Stimulated activated CD4-positive, alpha-beta T cell treated with anti-CD3 and anti-CD28 coated beads, Interleukin-15, amount 100 ng/mL, for 24 hours (primary cell): ENCODE results near the gene AOC2.
"Not testable (repeated sequence)": the region's sequence is repeated elsewhere in the genome, so short reads cannot be mapped to it uniquely, and the experiment has no call there.

Experiments
- DNase-seq: peaks from one replicate; pipeline ENCODE4 v3.0.0-alpha.2; 2020

Gene AOC2

GRCh38 chr17:42855048-42855596 lies 10.7 kb downstream of the AOC2 start:
- no peak for DNase-seq

GRCh38 chr17:42856093-42856492 lies 11.7 kb downstream of the AOC2 start:
- not testable (repeated sequence) for DNase-seq

- not testable (repeated sequence) for DNase-seq
These were observed 12.1 kb downstream of the AOC2 start for GRCh38 chr17:42856516-42856915.

- DNase-seq, result no peak
These were observed 13.0 kb downstream of the AOC2 start for GRCh38 chr17:42857389-42857788.

- no peak for DNase-seq
These were observed 21.3 kb downstream of the AOC2 start for GRCh38 chr17:42865638-42866094.

- DNase-seq, result no peak
These were observed 21.8 kb downstream of the AOC2 start for GRCh38 chr17:42866216-42866615.

GRCh38 chr17:42866631-42867575 lies 22.5 kb downstream of the AOC2 start:
- DNase-seq, result no peak

GRCh38 chr17:42867694-42868261 lies 23.4 kb downstream of the AOC2 start:
- DNase-seq, result not testable (repeated sequence)

- no peak for DNase-seq
These were observed 24.0 kb downstream of the AOC2 start for GRCh38 chr17:42868338-42868737.

- DNase-seq, result no peak
These were observed 27.3 kb downstream of the AOC2 start for GRCh38 chr17:42871647-42872046.

GRCh38 chr17:42872251-42872965 lies 28.0 kb downstream of the AOC2 start:
- DNase-seq, result no peak

GRCh38 chr17:42873315-42873714 lies 28.9 kb downstream of the AOC2 start:
- no peak for DNase-seq

GRCh38 chr17:42873932-42874695 lies 29.7 kb downstream of the AOC2 start:
- not testable (repeated sequence) for DNase-seq

GRCh38 chr17:42877037-42877436 lies 32.7 kb downstream of the AOC2 start:
- DNase-seq, result no peak

- no peak for DNase-seq
These were observed 33.9 kb downstream of the AOC2 start for GRCh38 chr17:42878123-42878880.

GRCh38 chr17:42878924-42879595 lies 34.7 kb downstream of the AOC2 start:
- no peak for DNase-seq

- DNase-seq, result no peak
These were observed 35.2 kb downstream of the AOC2 start for GRCh38 chr17:42879596-42879985.

GRCh38 chr17:42880776-42881310 lies 36.5 kb downstream of the AOC2 start:
- DNase-seq, result no peak

GRCh38 chr17:42881706-42882105 lies 37.3 kb downstream of the AOC2 start:
- DNase-seq, result not testable (repeated sequence)

- DNase-seq, result no peak
These were observed 37.8 kb downstream of the AOC2 start for GRCh38 chr17:42882166-42882565.
